ENCODE results near the gene DUSP5.

Gene DUSP5

GRCh38 chr10:110481919-110482318 lies 15.8 kb upstream of the DUSP5 start:
- DNase-seq (ENCODE audit: low read depth in 2 of 2): no peak

GRCh38 chr10:110483633-110484032 lies 14.1 kb upstream of the DUSP5 start:
- no peak for DNase-seq (ENCODE audit: low read depth in 2 of 2)

- no peak for DNase-seq (ENCODE audit: low read depth in 2 of 2)
Observed at GRCh38 chr10:110485541-110485940, 12.2 kb upstream of the DUSP5 start.

- DNase-seq (ENCODE audit: low read depth in 2 of 2): no peak
Observed at GRCh38 chr10:110486680-110487410, 10.9 kb upstream of the DUSP5 start.

- no peak for DNase-seq (ENCODE audit: low read depth in 2 of 2)
Observed at GRCh38 chr10:110487411-110488331, 10.0 kb upstream of the DUSP5 start.

- DNase-seq (ENCODE audit: low read depth in 2 of 2): no peak
Observed at GRCh38 chr10:110488332-110488681, 9.4 kb upstream of the DUSP5 start.

- no peak for DNase-seq (ENCODE audit: low read depth in 2 of 2)
Observed at GRCh38 chr10:110488940-110489339, 8.8 kb upstream of the DUSP5 start.

GRCh38 chr10:110490640-110491039 lies 7.1 kb upstream of the DUSP5 start:
- DNase-seq (ENCODE audit: low read depth in 2 of 2): no peak

- no peak for DNase-seq (ENCODE audit: low read depth in 2 of 2)
Observed at GRCh38 chr10:110491346-110491745, 6.4 kb upstream of the DUSP5 start.

- DNase-seq (ENCODE audit: low read depth in 2 of 2): no peak
Observed at GRCh38 chr10:110492069-110492822, 5.5 kb upstream of the DUSP5 start.

GRCh38 chr10:110493832-110494426 lies 3.8 kb upstream of the DUSP5 start:
- no peak for DNase-seq (ENCODE audit: low read depth in 2 of 2)

GRCh38 chr10:110494532-110494931 lies 3.2 kb upstream of the DUSP5 start:
- DNase-seq (ENCODE audit: low read depth in 2 of 2): no peak

- DNase-seq (ENCODE audit: low read depth in 2 of 2): peak in 1 of 2 experiments; percentile 67
Observed at GRCh38 chr10:110495731-110496552, 1.8 kb upstream of the DUSP5 start.

- no peak for DNase-seq (ENCODE audit: low read depth in 2 of 2)
Observed at GRCh38 chr10:110496553-110497437, 912 bp upstream of the DUSP5 start.

- DNase-seq (ENCODE audit: low read depth in 2 of 2): peak in 1 of 2 experiments; percentile 41
Observed at GRCh38 chr10:110498087-110498981, 627 bp downstream of the DUSP5 start.

GRCh38 chr10:110498982-110499795 lies 1.5 kb downstream of the DUSP5 start:
- DNase-seq (ENCODE audit: low read depth in 2 of 2): peak in 1 of 2 experiments; percentile 22

- DNase-seq (ENCODE audit: low read depth in 2 of 2): no peak
Observed at GRCh38 chr10:110499796-110500514, 2.2 kb downstream of the DUSP5 start.

Data from stimulated activated CD4-positive, alpha-beta T cell treated with anti-CD3 and anti-CD28 coated beads, Interleukin-12 subunit alpha, Interleukin-12 subunit beta, amount 100 ng/mL, for 24 hours (primary cell).